DND-41 (cell line): ENCODE data around the gene INSC.

Experiments used
- ATAC-seq: fragments of 200-7000 bp; cut with Tn5 transposase; 3 replicates; pipeline ENCODE4 v1.9.1; 2021; ENCODE audit warnings: low read depth; ENCODE audit not compliant: insufficient read depth
- DNase-seq: peaks from one replicate; pipeline ENCODE4 v3.0.0-alpha.2; 2020
- H2AFZ ChIP-seq: 2 replicates; pipeline ENCODE4 v1.6.0; 2012; ENCODE audit warnings: low read depth, low read length
- H3K27ac ChIP-seq: 2 replicates; pipeline ENCODE4 v1.5.1; 2012; ENCODE audit warnings: low read length, inconsistent platforms
- H3K27me3 ChIP-seq: fragments of 200-600 bp; sonication (generic); 2 replicates; pipeline ENCODE4 v1.6.0; 2012; ENCODE audit warnings: low read length, mild to moderate bottlenecking, inconsistent platforms; ENCODE audit not compliant: insufficient read depth, poor library complexity
- H3K36me3 ChIP-seq: 2 replicates; pipeline ENCODE4 v1.5.1; 2012; ENCODE audit warnings: low read length, inconsistent platforms; ENCODE audit not compliant: insufficient read depth
- H3K4me1 ChIP-seq: 2 replicates; pipeline ENCODE4 v1.5.1; 2012; ENCODE audit warnings: mild to moderate bottlenecking, low read length; ENCODE audit not compliant: insufficient read depth
- H3K4me2 ChIP-seq: 2 replicates; pipeline ENCODE4 v1.6.0; 2012; ENCODE audit warnings: mild to moderate bottlenecking, moderate library complexity, low read length, inconsistent platforms; ENCODE audit not compliant: insufficient read depth
- H3K4me3 ChIP-seq, 2 experiments: fragments of 200-600 bp in 1 of 2; shearing (Covaris generic) in 1 of 2; 2 replicates each; pipeline ENCODE4 v1.5.1; 2012 to 2016; ENCODE audit warnings: inconsistent platforms in 2 of 2, low read length in 2 of 2, mild to moderate bottlenecking in 2 of 2, low read depth in 1 of 2, moderate library complexity in 1 of 2
- H3K79me2 ChIP-seq: 2 replicates; pipeline ENCODE4 v1.6.0; 2012; ENCODE audit warnings: low read length, inconsistent platforms; ENCODE audit not compliant: insufficient read depth
- H3K9ac ChIP-seq: 2 replicates; pipeline ENCODE4 v1.6.0; 2012; ENCODE audit warnings: low read depth, mild to moderate bottlenecking, inconsistent platforms, low read length, moderate library complexity
- H3K9me3 ChIP-seq: 2 replicates; pipeline ENCODE4 v1.5.1; 2012; ENCODE audit warnings: low read length, moderate library complexity, mild to moderate bottlenecking, inconsistent platforms; ENCODE audit not compliant: insufficient read depth, severe bottlenecking
- H4K20me1 ChIP-seq: 2 replicates; pipeline ENCODE4 v1.6.0; 2012; ENCODE audit warnings: low read length; ENCODE audit not compliant: insufficient read depth
- CTCF ChIP-seq: IDR thresholded peaks from 2 replicates; pipeline ENCODE4 v1.5.1; 2012; ENCODE audit warnings: borderline replicate concordance, low read length, moderate library complexity, mild to moderate bottlenecking; ENCODE audit not compliant: poor library complexity, severe bottlenecking; ENCODE audit errors: extremely low read depth
- EZH2 ChIP-seq: IDR thresholded peaks from 3 replicates; pipeline ENCODE4 v1.6.1; 2012; ENCODE audit warnings: borderline replicate concordance, low read depth, mild to moderate bottlenecking, moderate library complexity, low read length, inconsistent platforms; ENCODE audit not compliant: severe bottlenecking

Gene INSC

DNA sequence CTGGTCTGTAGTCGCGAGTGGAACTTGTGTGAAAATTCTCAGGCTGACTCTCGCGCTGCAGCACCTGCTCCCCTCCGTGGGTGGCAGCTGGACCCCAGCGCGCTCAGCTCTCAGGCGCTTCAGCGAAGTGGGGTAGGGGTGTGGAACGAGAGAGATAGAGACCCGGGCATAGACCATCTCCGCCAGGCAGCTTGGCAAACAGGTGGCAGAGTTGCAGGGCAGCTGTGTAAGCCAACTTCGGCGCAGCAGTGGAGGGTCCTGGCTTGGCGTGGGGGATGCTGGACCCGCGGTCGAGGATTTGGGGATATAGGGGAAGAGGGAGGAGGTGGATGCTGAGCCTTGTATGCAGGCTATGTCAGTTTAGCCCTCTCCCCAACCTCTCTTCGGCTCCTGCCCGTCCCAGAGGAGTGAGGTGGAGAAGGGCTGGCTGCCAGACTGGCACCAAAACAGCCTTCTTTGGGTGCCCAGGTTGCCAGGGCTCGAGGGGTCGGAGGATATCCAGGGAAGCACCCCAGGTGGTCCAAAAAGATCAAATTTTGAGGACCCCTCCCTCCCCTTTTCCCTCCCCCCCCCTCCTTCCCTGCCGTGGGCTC lies 42.1 kb upstream of the INSC start:
- Histone ChIP-seq H3K4me3 (no peak overlapping the region), H4K20me1 (no peaks in the 10 kb centered on the region), H3K4me2 (no peak overlapping the region), H3K9ac (no peak overlapping the region), H3K9me3 (no peaks in the 10 kb centered on the region), H3K27ac (no peak overlapping the region), H3K4me1 (no peaks in the 10 kb centered on the region), H3K36me3 (no peaks in the 10 kb centered on the region), H2AFZ (no peak overlapping the region), H3K79me2 (no peaks in the 10 kb centered on the region), H3K27me3 (peaks cover 15% of the 10 kb centered on the region)
- TF ChIP-seq CTCF (no peak), EZH2 (no peak)
- DNase-seq = no peak
- no peak for ATAC-seq

DNA sequence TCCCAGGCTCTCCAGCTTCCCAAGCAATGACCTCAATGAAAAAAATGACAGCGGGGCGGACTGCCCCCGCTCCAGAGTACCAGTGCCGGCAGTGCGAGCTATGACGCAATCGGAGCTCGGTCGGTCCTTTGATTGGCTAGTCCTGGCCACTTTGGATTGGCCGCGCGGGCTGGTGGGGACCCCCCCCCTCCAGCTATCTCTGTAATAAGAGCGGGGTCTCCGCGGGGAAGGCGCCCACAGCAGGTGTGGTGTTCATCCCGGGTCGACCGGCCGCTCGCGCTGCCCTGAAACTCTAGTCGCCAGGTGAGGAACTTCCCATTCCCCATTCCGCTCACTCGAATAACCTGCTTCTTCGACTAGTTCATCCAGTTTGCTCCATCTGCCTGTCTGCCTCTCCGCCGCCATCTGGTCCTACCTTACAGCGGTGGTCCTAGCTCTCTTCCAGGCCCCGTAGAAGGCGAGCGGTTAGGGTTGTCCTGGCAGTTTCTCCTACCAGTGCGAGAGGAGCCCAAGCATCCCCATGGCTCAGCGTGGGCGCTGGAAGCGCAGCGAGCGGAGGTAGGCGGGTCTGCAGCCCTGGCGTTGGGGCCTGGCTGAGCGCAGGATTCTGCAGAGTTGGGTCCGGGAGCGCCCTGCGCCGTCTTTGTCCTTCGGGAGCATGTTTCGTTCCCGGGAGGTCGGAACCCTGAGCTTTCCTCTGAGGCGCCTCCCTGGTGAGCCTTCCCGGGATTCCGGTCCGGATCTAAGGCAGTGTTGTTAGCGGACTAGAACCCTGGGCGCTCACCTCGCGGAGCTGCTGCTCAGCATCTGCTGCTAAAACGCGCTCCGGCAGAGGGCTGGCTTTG lies 41.1 kb upstream of the INSC start, which contains the start of gene CALCB:
Gene CALCB, plus strand, starts transcription at position 233 of the 845 bp plus-strand sequence. CDS start 1,126 bp downstream, outside the sequence.
- no peaks in the 10 kb centered on the region for H3K79me2 ChIP-seq
- H3K4me2 ChIP-seq = no peak within 1 kb of the TSS
- ATAC-seq (no peak), DNase-seq (no peak)
- TF ChIP-seq EZH2 = no peak
- H3K27ac ChIP-seq = no peak within 1 kb of the TSS
- peak within 1 kb of the TSS; percentile 34; the same call in 1 of the 2 replicates for H2AFZ ChIP-seq
- no peak within 1 kb of the TSS for H3K4me3 ChIP-seq
- no peaks in the 10 kb centered on the region for H3K4me1 ChIP-seq
- H3K9me3 ChIP-seq = no peaks in the 10 kb centered on the region
- H3K36me3 ChIP-seq = no peaks in the 10 kb centered on the region
- H3K9ac ChIP-seq = no peak within 1 kb of the TSS
- H4K20me1 ChIP-seq = no peaks in the 10 kb centered on the region
- H3K27me3 ChIP-seq = peaks cover 21% of the 10 kb centered on the region

- Histone ChIP-seq H3K9me3 (no peaks in the 10 kb centered on the region), H3K27ac (no peak overlapping the region), H3K36me3 (no peaks in the 10 kb centered on the region), H4K20me1 (no peaks in the 10 kb centered on the region), H3K79me2 (no peaks in the 10 kb centered on the region), H3K4me3 (no peak overlapping the region), H3K4me2 (no peak overlapping the region), H2AFZ (peak overlapping the region; percentile 34; the same call in 1 of the 2 replicates), H3K9ac (no peak overlapping the region), H3K4me1 (no peaks in the 10 kb centered on the region), H3K27me3 (peaks cover 23% of the 10 kb centered on the region)
- TF ChIP-seq CTCF = peak; percentile 79
- no peak for TF ChIP-seq EZH2
- DNase-seq (peak; percentile 66), ATAC-seq (peak; percentile 96)
These were observed 40.2 kb upstream of the INSC start for GRCh38 chr11:15074206-15075161.
